ENCODE results near the gene SETD4. TPM values are rescaled to one million over a fixed set of nuclear protein-coding genes. Genes with fewer than 3 reads are reported as not detected.

Gene SETD4, protein sequence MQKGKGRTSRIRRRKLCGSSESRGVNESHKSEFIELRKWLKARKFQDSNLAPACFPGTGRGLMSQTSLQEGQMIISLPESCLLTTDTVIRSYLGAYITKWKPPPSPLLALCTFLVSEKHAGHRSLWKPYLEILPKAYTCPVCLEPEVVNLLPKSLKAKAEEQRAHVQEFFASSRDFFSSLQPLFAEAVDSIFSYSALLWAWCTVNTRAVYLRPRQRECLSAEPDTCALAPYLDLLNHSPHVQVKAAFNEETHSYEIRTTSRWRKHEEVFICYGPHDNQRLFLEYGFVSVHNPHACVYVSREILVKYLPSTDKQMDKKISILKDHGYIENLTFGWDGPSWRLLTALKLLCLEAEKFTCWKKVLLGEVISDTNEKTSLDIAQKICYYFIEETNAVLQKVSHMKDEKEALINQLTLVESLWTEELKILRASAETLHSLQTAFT
- 11.0 and 12.8 TPM in 2 replicates for total RNA-seq

DNA sequence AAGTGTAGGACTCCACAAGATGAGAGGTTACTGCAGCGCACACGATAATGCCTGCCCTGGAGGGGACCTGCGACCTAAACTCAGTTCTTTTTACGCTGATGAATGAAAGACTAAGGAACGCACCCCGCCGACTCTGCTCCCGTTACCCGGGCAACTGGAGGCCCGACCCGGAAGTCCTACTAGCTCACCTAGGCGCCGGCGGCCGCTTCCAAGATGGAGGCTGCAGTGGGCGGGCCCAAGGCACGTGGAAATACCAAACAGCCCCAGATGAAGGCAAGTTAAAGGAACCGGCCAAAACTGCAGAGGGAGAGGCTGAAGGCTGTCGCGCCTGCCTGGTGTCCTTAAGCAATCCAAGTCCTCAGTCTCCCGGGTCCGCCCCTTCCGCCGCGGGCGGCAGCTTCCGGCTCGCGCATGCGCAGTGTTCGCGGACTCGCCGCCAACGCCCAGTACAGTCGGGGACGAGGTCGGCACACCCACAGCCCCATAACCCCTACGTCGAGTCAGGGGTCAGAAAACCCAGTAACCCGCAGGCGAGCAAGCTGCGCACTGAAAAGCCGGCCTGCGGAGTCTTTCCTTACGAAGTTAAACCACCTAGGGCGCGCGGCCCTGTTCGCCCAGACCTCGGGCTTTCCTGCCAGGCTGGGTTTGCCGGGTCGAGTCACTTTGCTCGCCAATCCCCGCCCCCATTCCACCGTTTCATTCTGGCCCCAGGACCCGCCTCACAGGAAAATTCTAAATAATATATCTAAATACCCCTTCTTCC, at the start of gene SETD4:
TSS of gene SETD4 (minus strand) at position 368 of the 763 bp plus-strand sequence. CDS start 1,638 bp downstream, outside the sequence.

DNA sequence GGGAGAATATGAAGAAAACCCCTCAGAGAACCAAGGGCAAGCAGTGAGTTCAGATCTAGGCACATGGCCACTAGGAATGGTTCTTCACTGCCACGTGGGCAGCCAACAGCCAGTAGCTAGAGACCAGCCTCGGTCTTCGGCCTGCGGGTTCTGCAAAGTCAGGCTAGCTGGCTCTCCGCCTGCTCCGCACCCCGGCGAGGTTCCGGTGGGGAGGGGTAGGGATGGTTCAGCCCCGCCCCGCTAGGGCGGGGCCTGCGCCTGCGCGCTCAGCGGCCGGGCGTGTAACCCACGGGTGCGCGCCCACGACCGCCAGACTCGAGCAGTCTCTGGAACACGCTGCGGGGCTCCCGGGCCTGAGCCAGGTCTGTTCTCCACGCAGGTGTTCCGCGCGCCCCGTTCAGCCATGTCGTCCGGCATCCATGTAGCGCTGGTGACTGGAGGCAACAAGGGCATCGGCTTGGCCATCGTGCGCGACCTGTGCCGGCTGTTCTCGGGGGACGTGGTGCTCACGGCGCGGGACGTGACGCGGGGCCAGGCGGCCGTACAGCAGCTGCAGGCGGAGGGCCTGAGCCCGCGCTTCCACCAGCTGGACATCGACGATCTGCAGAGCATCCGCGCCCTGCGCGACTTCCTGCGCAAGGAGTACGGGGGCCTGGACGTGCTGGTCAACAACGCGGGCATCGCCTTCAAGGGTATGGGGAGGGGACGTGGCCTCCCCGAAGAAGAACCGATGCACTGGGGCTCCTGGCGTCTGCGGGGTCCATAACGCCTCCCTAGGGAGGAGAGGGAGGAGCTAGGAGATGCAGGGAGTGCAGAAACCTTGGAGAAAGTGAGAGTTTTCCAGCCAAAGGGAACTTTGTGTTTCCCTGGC, 9.6 kb upstream of the SETD4 start, which contains the start of gene CBR1:
TSS of gene CBR1 (plus strand) at position 312 of the 871 bp plus-strand sequence. CDS start at position 404, 92 bp downstream.

Other genes starting within 250 kb of the SETD4 start
- gene CBR1, start 9.5 kb upstream of the SETD4 start, total RNA-seq: 148 and 185 TPM in 2 replicates
- gene CBR3, start 74.6 kb upstream of the SETD4 start, total RNA-seq: 10.8 and 12.4 TPM in 2 replicates
- 3.6 and 4.2 TPM in 2 replicates for gene DOP1B, start 96.3 kb upstream of the SETD4 start, total RNA-seq

Data from aortic smooth muscle cell (primary cell).